ENCODE data around the gene EIF4B. TPM values are rescaled to one million over a fixed set of nuclear protein-coding genes. Genes with fewer than 3 reads are reported as not detected.

Gene EIF4B
- total RNA-seq, 3 donors from 2014 or later (not counting 1 experiment from before 2014, with no cell fraction given), result 505 to 537 (median 518) TPM

GRCh38 chr12:53074999-53075370 lies 68.7 kb downstream of the EIF4B start:
- TF ChIP-seq CTCF (IDR thresholded peaks at IDR 0.05), result no peak
- Histone ChIP-seq H3K4me1 (ENCODE audit: control insufficient read depth, insufficient read depth, low read length) (peaks cover 30% of the 10 kb centered on the region), H3K27ac (ENCODE audit: low read length) (no peak overlapping the region), H3K36me3 (ENCODE audit: control insufficient read depth, insufficient read depth, low read length) (peaks cover 58% of the 10 kb centered on the region), H3K4me3 (ENCODE audit: low read length) (no peak overlapping the region), H3K27me3 (ENCODE audit: control insufficient read depth, insufficient read depth, low read length) (no peaks in the 10 kb centered on the region), H3K9me3 (ENCODE audit: control insufficient read depth, insufficient read depth, low read length) (no peaks in the 10 kb centered on the region)
- H3K36me3 Mint-ChIP-seq, result peaks cover 7% of the 10 kb centered on the region
- no peaks in the 10 kb centered on the region for H3K9me3 Mint-ChIP-seq
- ATAC-seq (no peak), DNase-seq (no peak)
- 96% methylated on average over 3 of the region's 3 CpGs for WGBS (ENCODE audit: insufficient coverage)
- H3K27me3 Mint-ChIP-seq (ENCODE audit: low read depth in 2 of 2), result no peaks in the 10 kb centered on the region
- intact Hi-C loops (cut with micrococcal nuclease), result no loop called here
- H3K4me1 Mint-ChIP-seq, result peaks cover 52 to 60% of the 10 kb centered on the region in 2 donors
- no peak overlapping the region for H3K27ac Mint-ChIP-seq
- no peak overlapping the region for H3K4me3 Mint-ChIP-seq

- H3K27ac Mint-ChIP-seq, result no peak overlapping the region
- H3K9me3 ChIP-seq (ENCODE audit: control insufficient read depth, insufficient read depth, low read length), result no peaks in the 10 kb centered on the region
- peaks cover 43% of the 10 kb centered on the region for H3K36me3 ChIP-seq (ENCODE audit: control insufficient read depth, insufficient read depth, low read length)
- H3K4me3 Mint-ChIP-seq, result peak overlapping the region; percentile 6
- no peaks in the 10 kb centered on the region for H3K9me3 Mint-ChIP-seq
- DNase-seq, result no peak
- 98% methylated on average over 3 of the region's 3 CpGs for WGBS (ENCODE audit: insufficient coverage)
- H3K27me3 Mint-ChIP-seq (ENCODE audit: low read depth in 2 of 2), result no peaks in the 10 kb centered on the region
- H3K4me1 ChIP-seq (ENCODE audit: control insufficient read depth, insufficient read depth, low read length), result peaks cover 32% of the 10 kb centered on the region
- intact Hi-C loops (cut with micrococcal nuclease), result no loop called here
- no peak overlapping the region for H3K27ac ChIP-seq (ENCODE audit: low read length)
- ATAC-seq, result no peak
- peaks cover 7% of the 10 kb centered on the region for H3K36me3 Mint-ChIP-seq
- no peak for TF ChIP-seq CTCF (IDR thresholded peaks at IDR 0.05)
- no peaks in the 10 kb centered on the region for H3K27me3 ChIP-seq (ENCODE audit: control insufficient read depth, insufficient read depth, low read length)
- no peak overlapping the region for H3K4me3 ChIP-seq (ENCODE audit: low read length)
- peaks cover 56 to 58% of the 10 kb centered on the region in 2 donors for H3K4me1 Mint-ChIP-seq
These were observed 70.2 kb downstream of the EIF4B start for GRCh38 chr12:53076461-53076860.

- Mint-ChIP-seq H3K36me3 (peaks cover 7% of the 10 kb centered on the region), H3K27me3 (ENCODE audit: low read depth in 2 of 2) (no peaks in the 10 kb centered on the region), H3K27ac (peak overlapping the region in 1 of 2 donors; percentile 43), H3K4me3 (peak overlapping the region; percentile 51), H3K9me3 (no peaks in the 10 kb centered on the region), H3K4me1 (peaks cover 54 to 56% of the 10 kb centered on the region in 2 donors)
- intact Hi-C loops (cut with micrococcal nuclease), result no loop called here
- TF ChIP-seq CTCF (IDR thresholded peaks at IDR 0.05), result no peak
- 98% methylated on average over 8 of the region's 8 CpGs for WGBS (ENCODE audit: insufficient coverage)
- Histone ChIP-seq H3K9me3 (ENCODE audit: control insufficient read depth, insufficient read depth, low read length) (no peaks in the 10 kb centered on the region), H3K4me3 (ENCODE audit: low read length) (no peak overlapping the region), H3K36me3 (ENCODE audit: control insufficient read depth, insufficient read depth, low read length) (peaks cover 40% of the 10 kb centered on the region), H3K4me1 (ENCODE audit: control insufficient read depth, insufficient read depth, low read length) (peaks cover 31% of the 10 kb centered on the region), H3K27me3 (ENCODE audit: control insufficient read depth, insufficient read depth, low read length) (no peaks in the 10 kb centered on the region), H3K27ac (ENCODE audit: low read length) (no peak overlapping the region)
- no peak for ATAC-seq
- no peak for DNase-seq
These were observed 70.8 kb downstream of the EIF4B start for GRCh38 chr12:53077030-53077429.

Data from natural killer cell (primary cell).